CD4-positive, alpha-beta T cell treated with Interleukin-4 for 4 hours (primary cell): Measurements from ENCODE around the gene PRR20E.
"Not testable (repeated sequence)": the region's sequence is repeated elsewhere in the genome, so short reads cannot be mapped to it uniquely, and the experiment has no call there.

Experiments used
- DNase-seq: peaks from one replicate; pipeline ENCODE4 v3.0.0-alpha.2; 2020

Gene PRR20E

DNA sequence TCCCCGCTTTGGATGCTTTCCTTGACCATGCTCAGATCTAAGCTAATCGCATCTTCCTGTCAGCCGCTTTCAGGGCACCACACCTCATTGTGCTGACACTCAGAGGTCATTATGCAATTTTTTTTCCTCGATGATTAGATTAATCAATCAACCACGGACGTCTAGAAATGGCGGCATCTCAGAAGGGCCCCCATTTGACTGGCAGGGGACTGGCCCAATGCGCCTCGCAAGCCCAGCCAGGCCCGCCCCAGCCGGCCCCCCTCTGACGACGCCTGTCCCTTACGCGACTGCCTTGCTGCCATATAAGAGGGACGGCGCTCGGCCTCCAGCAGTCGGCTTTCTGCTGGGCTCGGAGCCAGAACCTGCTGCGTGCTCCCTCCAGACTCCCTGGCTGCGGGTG lies at the start of gene PRR20E:
PRR20E (plus strand) TSS at position 301 of the 400 bp plus-strand sequence. CDS start 387 bp downstream, outside the sequence.
- DNase-seq = not testable (repeated sequence)

DNA sequence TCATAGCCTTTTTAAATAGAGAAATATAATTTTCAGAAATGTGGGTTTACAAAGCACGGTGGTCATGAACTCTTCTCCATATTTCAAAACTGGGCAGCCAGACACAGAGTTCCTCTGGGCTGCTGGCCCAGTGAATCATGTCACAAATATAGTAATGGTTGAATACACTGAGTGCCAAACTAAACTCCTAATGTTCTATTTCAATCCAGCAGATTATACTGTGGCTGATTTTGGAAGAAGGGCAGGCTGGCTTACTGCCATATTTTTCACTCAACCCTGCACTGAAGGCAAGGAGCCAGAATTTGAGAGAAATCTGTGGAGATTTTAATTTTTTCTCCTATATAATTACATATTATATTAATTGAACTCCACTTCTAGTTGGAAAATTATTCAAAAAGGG lies 43.3 kb upstream of the PRR20E start:
- DNase-seq = no peak

DNA sequence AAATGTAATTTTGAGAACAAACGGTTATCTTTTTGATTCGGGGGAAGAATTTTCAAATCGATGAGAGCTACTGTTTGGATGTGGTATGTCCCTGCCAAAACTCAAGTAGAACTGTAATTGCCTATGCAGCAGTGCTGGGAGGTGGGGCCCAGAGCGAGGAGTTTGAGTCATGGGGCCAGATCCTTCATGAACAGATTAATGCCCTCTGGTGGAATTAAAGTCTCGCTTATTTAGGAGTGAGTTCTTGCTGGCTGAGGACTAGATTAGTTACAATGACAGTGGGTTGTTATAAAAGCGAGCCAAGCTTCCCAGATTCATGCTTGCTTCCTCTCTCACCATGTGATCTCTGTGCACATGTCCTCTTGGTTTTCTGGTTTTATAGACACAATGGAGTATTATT lies 38.1 kb upstream of the PRR20E start:
- no peak for DNase-seq

GRCh38 chr13:57136093-57136492 lies 30.9 kb upstream of the PRR20E start:
- DNase-seq = no peak

DNA sequence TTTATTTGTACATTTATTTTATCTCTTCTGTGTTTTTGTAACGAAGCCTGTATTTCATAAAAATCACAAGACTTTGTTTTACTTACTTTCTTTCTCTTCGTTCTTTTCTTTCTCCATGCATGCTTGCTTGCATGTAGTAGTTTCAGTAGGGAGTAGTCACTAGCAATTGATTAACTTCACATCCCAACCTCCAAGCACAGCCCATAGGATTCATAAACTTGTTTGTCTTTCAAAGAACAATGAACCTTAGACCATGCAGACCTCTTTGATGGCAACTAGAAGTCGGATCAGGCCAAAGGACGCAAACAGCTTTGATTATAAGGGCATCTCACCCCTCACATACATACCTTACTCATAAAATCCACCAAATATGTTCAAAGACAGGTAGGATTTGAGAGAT lies 29.4 kb upstream of the PRR20E start:
- no peak for DNase-seq

GRCh38 chr13:57138988-57139387 lies 28.0 kb upstream of the PRR20E start:
- no peak for DNase-seq

GRCh38 chr13:57139781-57140180 lies 27.2 kb upstream of the PRR20E start:
- not testable (repeated sequence) for DNase-seq

GRCh38 chr13:57140235-57140968 lies 26.6 kb upstream of the PRR20E start, which contains the start of gene PRR20A:
Gene PRR20A, plus strand, starts transcription at chr13:57140918. Its CDS starts 387 bp downstream, at chr13:57141305.
- DNase-seq = not testable (repeated sequence)

- DNase-seq = not testable (repeated sequence)
Measured at GRCh38 chr13:57147188-57147587, 19.8 kb upstream of the PRR20E start, which contains the start of gene PRR20B. Gene PRR20B, plus strand, starts transcription at chr13:57147488. Its CDS starts 387 bp downstream, at chr13:57147875.

DNA sequence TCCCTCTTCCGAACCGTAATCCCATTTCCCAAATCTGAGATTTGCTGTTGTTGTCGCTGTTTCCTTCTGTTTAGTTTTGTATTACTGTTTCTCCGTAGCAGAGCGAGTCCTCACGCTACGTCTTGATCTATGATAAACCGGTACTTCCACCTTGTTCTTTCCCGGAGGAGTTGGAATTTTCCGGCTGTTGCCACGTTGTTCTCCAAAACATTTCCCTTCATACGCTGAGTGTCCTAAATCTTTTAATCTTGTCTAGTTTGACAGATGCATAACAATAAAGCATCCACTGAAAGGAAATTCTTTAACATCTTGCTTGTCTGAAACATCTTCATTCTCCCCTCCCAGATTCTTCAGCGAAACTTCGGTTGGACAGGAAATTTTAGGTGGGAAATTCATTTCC lies 18.9 kb upstream of the PRR20E start:
- not testable (repeated sequence) for DNase-seq

DNA sequence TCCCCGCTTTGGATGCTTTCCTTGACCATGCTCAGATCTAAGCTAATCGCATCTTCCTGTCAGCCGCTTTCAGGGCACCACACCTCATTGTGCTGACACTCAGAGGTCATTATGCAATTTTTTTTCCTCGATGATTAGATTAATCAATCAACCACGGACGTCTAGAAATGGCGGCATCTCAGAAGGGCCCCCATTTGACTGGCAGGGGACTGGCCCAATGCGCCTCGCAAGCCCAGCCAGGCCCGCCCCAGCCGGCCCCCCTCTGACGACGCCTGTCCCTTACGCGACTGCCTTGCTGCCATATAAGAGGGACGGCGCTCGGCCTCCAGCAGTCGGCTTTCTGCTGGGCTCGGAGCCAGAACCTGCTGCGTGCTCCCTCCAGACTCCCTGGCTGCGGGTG lies 13.2 kb upstream of the PRR20E start, which contains the start of gene PRR20C:
PRR20C (plus strand) TSS at position 301 of the 400 bp plus-strand sequence. CDS start 387 bp downstream, outside the sequence.
- DNase-seq = not testable (repeated sequence)

DNA sequence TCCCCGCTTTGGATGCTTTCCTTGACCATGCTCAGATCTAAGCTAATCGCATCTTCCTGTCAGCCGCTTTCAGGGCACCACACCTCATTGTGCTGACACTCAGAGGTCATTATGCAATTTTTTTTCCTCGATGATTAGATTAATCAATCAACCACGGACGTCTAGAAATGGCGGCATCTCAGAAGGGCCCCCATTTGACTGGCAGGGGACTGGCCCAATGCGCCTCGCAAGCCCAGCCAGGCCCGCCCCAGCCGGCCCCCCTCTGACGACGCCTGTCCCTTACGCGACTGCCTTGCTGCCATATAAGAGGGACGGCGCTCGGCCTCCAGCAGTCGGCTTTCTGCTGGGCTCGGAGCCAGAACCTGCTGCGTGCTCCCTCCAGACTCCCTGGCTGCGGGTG lies 6.7 kb upstream of the PRR20E start, which contains the start of gene PRR20D:
PRR20D (plus strand) TSS at position 301 of the 400 bp plus-strand sequence. CDS start 387 bp downstream, outside the sequence.
- not testable (repeated sequence) for DNase-seq

DNA sequence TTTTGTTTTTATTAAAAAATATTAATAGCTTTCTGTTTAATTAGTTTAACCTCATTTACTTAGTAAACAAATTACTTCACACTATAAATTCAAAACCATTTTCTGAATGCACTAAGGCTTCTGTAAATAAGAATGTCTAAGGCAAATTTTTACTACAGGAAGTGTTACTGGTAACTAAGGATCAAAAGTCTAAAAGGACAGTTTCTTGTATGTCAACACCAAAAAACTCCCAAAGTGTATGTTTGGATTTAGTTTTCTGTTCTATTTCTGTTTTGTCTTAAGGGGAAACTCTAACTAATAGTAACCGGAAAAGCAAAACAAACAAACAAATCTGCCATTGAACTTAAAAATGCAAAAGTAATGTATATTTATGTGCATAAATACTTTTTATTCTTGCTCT lies 24.7 kb downstream of the PRR20E start:
- no peak for DNase-seq

DNA sequence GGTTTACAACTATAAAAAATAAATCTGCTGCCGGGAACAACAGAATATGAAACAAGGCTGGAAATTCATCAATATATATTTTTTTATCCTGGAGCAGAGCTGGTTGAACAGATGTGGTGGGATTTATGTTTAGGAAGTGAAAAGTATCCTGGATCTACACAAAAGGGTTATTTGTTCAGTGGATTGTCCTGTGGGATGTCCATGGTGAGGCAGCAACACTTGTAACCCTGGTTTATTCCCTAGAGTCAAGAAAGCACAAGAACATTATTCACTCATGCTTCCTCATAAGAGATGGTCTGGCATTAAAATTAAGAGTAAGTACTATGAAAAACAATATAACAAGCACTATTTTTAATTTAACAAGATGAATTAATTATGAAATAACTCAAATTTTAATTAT lies 46.0 kb downstream of the PRR20E start:
- no peak for DNase-seq
